Activated T-cell treated with anti-CD3 and anti-CD28 coated beads, Interleukin-2, amount 50 U/mL, for 4 hours (primary cell): ENCODE data around the gene CASP1. TPM values are rescaled to one million over a fixed set of nuclear protein-coding genes. Genes with fewer than 3 reads are reported as not detected.

Source experiments
- ATAC-seq, 2 donors: fragments of 200-7000 bp; cut with Tn5 transposase; one replicate each; pipeline ENCODE4 v1.10.0; 2021
- DNase-seq: peaks from one replicate; pipeline ENCODE4 v3.0.0-alpha.2; 2020
- H3K27me3 Mint-ChIP-seq: one replicate; pipeline ENCODE4 v1.8.0; 2021; ENCODE audit warnings: low read depth, mixed read lengths
- H3K36me3 Mint-ChIP-seq: one replicate; pipeline ENCODE4 v1.8.0; 2022; ENCODE audit warnings: mixed read lengths; ENCODE audit not compliant: insufficient read depth
- H3K4me1 Mint-ChIP-seq: one replicate; pipeline ENCODE4 v1.8.0; 2021; ENCODE audit warnings: low read depth, mixed read lengths
- H3K4me3 Mint-ChIP-seq: one replicate; pipeline ENCODE4 v1.8.0; 2021; ENCODE audit warnings: mild to moderate bottlenecking, moderate library complexity, mixed read lengths
- H3K9me3 Mint-ChIP-seq: one replicate; pipeline ENCODE4 v1.8.0; 2021; ENCODE audit warnings: mixed read lengths
- total RNA-seq, 3 donors: library from RNA; stranded (reverse); gene quantifications; one replicate each; pipeline ENCODE4 v1.2.1, GENCODE V29; 2021

Gene CASP1
- total RNA-seq, 3 donors from 2014 or later = 11.5 to 19.0 (median 13.7) TPM

DNA sequence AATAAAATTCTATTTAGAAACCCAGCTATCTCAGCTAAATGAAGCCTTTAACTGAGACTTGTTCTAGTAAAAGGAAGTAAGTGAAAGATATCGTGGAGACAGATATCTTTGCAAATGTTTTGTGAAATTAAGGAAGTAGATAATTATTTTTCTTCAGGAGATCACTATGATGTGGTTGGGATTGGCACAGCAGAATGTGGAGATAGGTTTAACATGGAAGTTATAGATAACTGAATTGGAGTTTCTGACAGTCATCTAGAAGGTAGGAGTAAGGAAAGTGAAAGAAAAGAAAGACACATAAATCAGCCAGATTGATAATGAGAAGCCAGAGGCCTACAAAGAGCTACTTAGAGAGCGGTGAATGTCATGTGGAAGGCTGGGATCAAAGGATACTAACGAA, 7.3 kb downstream of the CASP1 start:
- ATAC-seq (peak in 1 of 2 donors; percentile 41), DNase-seq (no peak)
- Mint-ChIP-seq H3K36me3 (peaks cover 50% of the 10 kb centered on the region), H3K4me1 (peaks cover 48% of the 10 kb centered on the region), H3K9me3 (no peaks in the 10 kb centered on the region), H3K4me3 (peak overlapping the region; percentile 34), H3K27me3 (no peaks in the 10 kb centered on the region)

- H3K27me3 Mint-ChIP-seq = no peaks in the 10 kb centered on the region
- ATAC-seq = no peak
Observed at GRCh38 chr11:105024394-105024793, 10.6 kb downstream of the CASP1 start.

GRCh38 chr11:105023003-105023402, 11.9 kb downstream of the CASP1 start, which contains the start of gene CASP5:
CASP5 (minus strand) TSS chr11:105023168; CDS start chr11:105023136, 32 bp downstream.
- H3K36me3 Mint-ChIP-seq = peaks cover 20% of the 10 kb centered on the region
- peaks cover 19% of the 10 kb centered on the region for H3K4me1 Mint-ChIP-seq
- no peak for DNase-seq
- H3K9me3 Mint-ChIP-seq = no peaks in the 10 kb centered on the region
- H3K4me3 Mint-ChIP-seq = no peak within 1 kb of the TSS
- H3K27me3 Mint-ChIP-seq = no peaks in the 10 kb centered on the region
- ATAC-seq = no peak

More at GRCh38 chr11:105024394-105024793, 10.6 kb downstream of the CASP1 start:
- peaks cover 30% of the 10 kb centered on the region for H3K36me3 Mint-ChIP-seq
- H3K4me3 Mint-ChIP-seq = no peak overlapping the region
- peaks cover 30% of the 10 kb centered on the region for H3K4me1 Mint-ChIP-seq
- no peak for DNase-seq
- H3K9me3 Mint-ChIP-seq = no peaks in the 10 kb centered on the region

DNA sequence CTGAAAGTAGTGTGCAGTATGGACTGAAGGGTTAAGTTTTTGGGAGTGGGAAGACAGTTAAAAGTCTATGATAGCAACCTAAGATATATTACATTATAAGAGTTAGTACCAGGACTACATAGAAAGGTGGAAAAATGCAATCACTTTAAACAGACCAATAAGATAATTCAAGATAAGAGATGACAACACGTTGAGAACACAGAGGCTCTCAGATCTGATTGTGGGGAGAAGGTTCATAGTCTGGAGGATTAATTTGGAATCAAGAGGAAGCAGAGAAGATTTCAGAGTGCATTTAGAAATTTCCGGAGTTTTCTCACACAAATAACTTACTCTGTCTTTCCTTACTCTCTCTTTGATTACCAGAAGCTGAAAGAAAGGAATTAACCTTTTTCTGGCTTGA, 12.4 kb downstream of the CASP1 start:
- Mint-ChIP-seq H3K4me1 (peaks cover 14% of the 10 kb centered on the region), H3K36me3 (peaks cover 15% of the 10 kb centered on the region), H3K4me3 (no peak overlapping the region), H3K27me3 (no peaks in the 10 kb centered on the region), H3K9me3 (no peaks in the 10 kb centered on the region)
- DNase-seq (no peak), ATAC-seq (no peak)

DNA sequence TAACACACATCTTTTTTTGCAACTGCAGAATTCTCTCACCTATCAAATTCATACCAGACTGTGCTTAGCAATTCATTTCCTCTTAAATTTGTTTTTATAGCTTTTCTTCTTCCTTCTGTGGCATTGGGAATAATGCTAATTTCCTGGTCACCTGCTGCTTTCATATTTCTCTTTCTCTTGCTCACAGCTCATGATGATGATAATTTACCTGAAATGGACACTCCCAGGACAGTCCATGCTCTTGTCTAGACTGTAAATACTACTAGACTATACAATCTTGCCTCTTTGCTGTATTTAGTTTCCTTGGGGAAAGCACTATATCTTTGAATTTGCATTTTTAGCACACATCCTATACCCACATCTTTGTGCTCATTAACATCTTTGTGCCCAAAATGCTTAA, 27.5 kb downstream of the CASP1 start:
- Mint-ChIP-seq H3K27me3 (no peaks in the 10 kb centered on the region), H3K4me1 (no peaks in the 10 kb centered on the region), H3K4me3 (no peak overlapping the region), H3K9me3 (no peaks in the 10 kb centered on the region), H3K36me3 (no peaks in the 10 kb centered on the region)
- ATAC-seq (no peak), DNase-seq (no peak)

- no peak overlapping the region for H3K4me3 Mint-ChIP-seq
- H3K9me3 Mint-ChIP-seq = no peaks in the 10 kb centered on the region
- no peaks in the 10 kb centered on the region for H3K36me3 Mint-ChIP-seq
- DNase-seq = no peak
- peaks cover 5% of the 10 kb centered on the region for H3K4me1 Mint-ChIP-seq
- no peak for ATAC-seq
- no peaks in the 10 kb centered on the region for H3K27me3 Mint-ChIP-seq
Observed at GRCh38 chr11:105005451-105005845, 29.5 kb downstream of the CASP1 start.

- Mint-ChIP-seq H3K4me3 (no peak overlapping the region), H3K36me3 (no peaks in the 10 kb centered on the region), H3K9me3 (no peaks in the 10 kb centered on the region), H3K27me3 (no peaks in the 10 kb centered on the region), H3K4me1 (peaks cover 9% of the 10 kb centered on the region)
- DNase-seq (no peak), ATAC-seq (no peak)
Observed at GRCh38 chr11:105004021-105004420, 30.9 kb downstream of the CASP1 start.

GRCh38 chr11:105003151-105003550, 31.8 kb downstream of the CASP1 start:
- no peak for ATAC-seq
- no peaks in the 10 kb centered on the region for H3K36me3 Mint-ChIP-seq
- no peak overlapping the region for H3K4me3 Mint-ChIP-seq
- H3K27me3 Mint-ChIP-seq = no peaks in the 10 kb centered on the region
- no peak for DNase-seq
- peaks cover 9% of the 10 kb centered on the region for H3K4me1 Mint-ChIP-seq
- H3K9me3 Mint-ChIP-seq = no peaks in the 10 kb centered on the region

- H3K4me3 Mint-ChIP-seq = no peak overlapping the region
- DNase-seq (peak; percentile 45), ATAC-seq (peak; percentile 60 to 81)
- H3K4me1 Mint-ChIP-seq = peaks cover 9% of the 10 kb centered on the region
- no peaks in the 10 kb centered on the region for H3K36me3 Mint-ChIP-seq
- H3K9me3 Mint-ChIP-seq = no peaks in the 10 kb centered on the region
- no peaks in the 10 kb centered on the region for H3K27me3 Mint-ChIP-seq
Observed at GRCh38 chr11:105000797-105001196, 34.1 kb downstream of the CASP1 start.

DNA sequence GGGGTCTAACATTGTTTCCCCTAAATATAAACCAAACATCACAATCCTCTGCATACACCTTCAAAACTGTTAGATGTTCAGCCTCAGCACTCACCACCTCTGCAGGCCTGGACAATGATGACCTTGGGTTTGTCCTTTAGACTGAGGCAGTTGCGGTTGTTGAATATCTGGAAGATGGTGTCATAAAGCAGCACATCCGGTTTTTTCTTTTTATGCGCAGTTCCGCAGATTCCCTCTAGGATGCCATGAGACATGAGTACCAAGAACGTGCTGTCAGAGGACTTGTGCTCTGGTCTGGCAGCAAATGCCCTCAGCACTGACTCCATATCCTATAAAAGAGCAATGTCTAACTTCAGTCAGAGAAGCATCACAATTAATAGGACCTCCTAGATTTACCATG, 34.8 kb downstream of the CASP1 start:
- DNase-seq = no peak
- no peak for ATAC-seq
- H3K36me3 Mint-ChIP-seq = no peaks in the 10 kb centered on the region
- no peak overlapping the region for H3K4me3 Mint-ChIP-seq
- no peaks in the 10 kb centered on the region for H3K9me3 Mint-ChIP-seq
- H3K4me1 Mint-ChIP-seq = peaks cover 9% of the 10 kb centered on the region
- H3K27me3 Mint-ChIP-seq = no peaks in the 10 kb centered on the region

DNA sequence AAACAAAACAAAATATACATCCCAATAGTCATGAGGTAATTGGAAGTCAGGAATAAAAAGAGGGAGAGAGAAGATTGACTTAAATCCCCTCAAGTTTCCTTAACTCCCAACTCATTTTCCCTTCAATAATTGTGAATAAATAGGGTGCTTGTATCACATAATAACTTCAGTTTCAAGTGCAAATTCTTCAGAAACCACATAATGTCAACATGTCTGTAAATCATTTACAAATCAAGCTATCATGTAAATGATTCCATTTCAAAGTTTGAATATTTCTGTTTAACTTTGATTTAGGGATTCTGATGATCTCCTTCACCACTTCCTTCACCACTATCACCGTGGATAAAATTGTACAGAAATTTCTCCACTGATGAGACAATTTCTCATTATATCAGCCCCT, 35.2 kb downstream of the CASP1 start:
- no peaks in the 10 kb centered on the region for H3K9me3 Mint-ChIP-seq
- H3K4me3 Mint-ChIP-seq = no peak overlapping the region
- H3K27me3 Mint-ChIP-seq = no peaks in the 10 kb centered on the region
- DNase-seq = no peak
- peaks cover 13% of the 10 kb centered on the region for H3K4me1 Mint-ChIP-seq
- no peaks in the 10 kb centered on the region for H3K36me3 Mint-ChIP-seq
- no peak for ATAC-seq

GRCh38 chr11:104997288-104997687, 37.7 kb downstream of the CASP1 start:
- Mint-ChIP-seq H3K4me3 (no peak overlapping the region), H3K27me3 (no peaks in the 10 kb centered on the region), H3K36me3 (no peaks in the 10 kb centered on the region), H3K9me3 (no peaks in the 10 kb centered on the region), H3K4me1 (peaks cover 18% of the 10 kb centered on the region)
- ATAC-seq (no peak), DNase-seq (no peak)

DNA sequence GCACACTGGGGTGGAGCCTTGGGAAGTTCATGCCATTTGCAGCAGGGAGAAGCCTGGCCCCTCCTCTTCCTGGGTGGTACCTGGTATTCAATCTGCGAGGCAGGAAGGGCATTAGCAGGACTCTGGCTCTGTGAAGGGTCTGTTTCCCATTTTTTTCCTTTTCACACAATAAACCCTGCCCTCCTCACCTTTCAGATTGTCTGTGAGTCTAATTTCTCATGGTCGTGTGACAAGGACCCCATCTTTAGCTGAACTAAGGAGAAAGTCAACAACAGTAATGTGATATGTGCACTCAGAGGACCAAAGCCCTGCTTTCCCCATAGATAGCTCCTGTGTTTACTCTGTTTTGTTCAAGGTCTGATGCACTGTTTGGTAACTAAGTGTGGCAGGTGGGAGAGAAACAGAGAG, 39.9 kb downstream of the CASP1 start:
- no peak for DNase-seq
- H3K27me3 Mint-ChIP-seq = no peaks in the 10 kb centered on the region
- no peak overlapping the region for H3K4me3 Mint-ChIP-seq
- no peaks in the 10 kb centered on the region for H3K9me3 Mint-ChIP-seq
- H3K36me3 Mint-ChIP-seq = no peaks in the 10 kb centered on the region
- no peak for ATAC-seq
- peaks cover 13% of the 10 kb centered on the region for H3K4me1 Mint-ChIP-seq

GRCh38 chr11:104992781-104993180, 42.2 kb downstream of the CASP1 start:
- Mint-ChIP-seq H3K36me3 (peaks cover 2% of the 10 kb centered on the region), H3K4me1 (peaks cover 9% of the 10 kb centered on the region), H3K27me3 (no peaks in the 10 kb centered on the region), H3K4me3 (no peak overlapping the region), H3K9me3 (peaks cover 6% of the 10 kb centered on the region)
- ATAC-seq (no peak), DNase-seq (no peak)

- no peak for DNase-seq
- no peak overlapping the region for H3K4me3 Mint-ChIP-seq
- ATAC-seq = no peak
- H3K36me3 Mint-ChIP-seq = peaks cover 2% of the 10 kb centered on the region
- peaks cover 13% of the 10 kb centered on the region for H3K9me3 Mint-ChIP-seq
- H3K27me3 Mint-ChIP-seq = no peaks in the 10 kb centered on the region
- peaks cover 9% of the 10 kb centered on the region for H3K4me1 Mint-ChIP-seq
Observed at GRCh38 chr11:104991994-104992393, 43.0 kb downstream of the CASP1 start.

- ATAC-seq (no peak), DNase-seq (no peak)
- no peak overlapping the region for H3K4me3 Mint-ChIP-seq
- H3K4me1 Mint-ChIP-seq = no peaks in the 10 kb centered on the region
- peaks cover 13% of the 10 kb centered on the region for H3K9me3 Mint-ChIP-seq
- H3K27me3 Mint-ChIP-seq = no peaks in the 10 kb centered on the region
- peaks cover 2% of the 10 kb centered on the region for H3K36me3 Mint-ChIP-seq
Observed at GRCh38 chr11:104984808-104985207, 50.1 kb downstream of the CASP1 start.
